ENCODE data around the gene SLC6A1. TPM values are rescaled to one million over a fixed set of nuclear protein-coding genes. Genes with fewer than 3 reads are reported as not detected.

The SLC6A1 gene
- total and polyA plus RNA-seq, 4 donors = 16.0 to 71.9 (median 33.8) TPM

GRCh38 chr3:10997196-10997595 is 4.6 kb downstream of the SLC6A1 start:
- DNase-seq (ENCODE audit: low spot score) = no peak
- H3K27me3 ChIP-seq (ENCODE audit: control insufficient read depth in 4 of 4, insufficient read depth in 4 of 4, low read length in 3 of 4) = no peaks in the 10 kb centered on the region
- H3K9ac ChIP-seq (ENCODE audit: low read depth in 1 of 2, low read length in 2 of 2) = no peak overlapping the region
- H3K4me1 ChIP-seq (ENCODE audit: control insufficient read depth in 4 of 4, insufficient read depth in 4 of 4, low read length in 3 of 4) = peaks cover 12 to 83% (median 80%) of the 10 kb centered on the region in 4 donors
- H3K4me3 ChIP-seq (ENCODE audit: low read depth in 1 of 3, low read length in 3 of 3) = no peak overlapping the region
- peak overlapping the region; percentile 93 to 98 for H3K27ac ChIP-seq (ENCODE audit: low read depth in 1 of 2, low read length in 2 of 2)
- no peaks in the 10 kb centered on the region for H3K9me3 ChIP-seq (ENCODE audit: control insufficient read depth in 4 of 4, low read length in 3 of 4)
- WGBS = 49% methylated on average over 5 of the region's 5 CpGs
- TF ChIP-seq JUND (IDR thresholded peaks at IDR 0.05) (no peak), ZBTB33 (IDR thresholded peaks at IDR 0.05) (no peak)
- no peaks in the 10 kb centered on the region for H3K36me3 ChIP-seq (ENCODE audit: control insufficient read depth in 4 of 4, insufficient read depth in 3 of 4, low read depth in 1 of 4, low read length in 3 of 4)

GRCh38 chr3:10998542-10998941 is 6.0 kb downstream of the SLC6A1 start:
- Histone ChIP-seq H3K9ac (ENCODE audit: low read depth in 1 of 2, low read length in 2 of 2) (peak overlapping the region in 1 of 2 donors; percentile 50), H3K27me3 (ENCODE audit: control insufficient read depth in 4 of 4, insufficient read depth in 4 of 4, low read length in 3 of 4) (no peaks in the 10 kb centered on the region), H3K36me3 (ENCODE audit: control insufficient read depth in 4 of 4, insufficient read depth in 3 of 4, low read depth in 1 of 4, low read length in 3 of 4) (no peaks in the 10 kb centered on the region), H3K27ac (ENCODE audit: low read depth in 1 of 2, low read length in 2 of 2) (peak overlapping the region; percentile 93 to 98), H3K4me3 (ENCODE audit: low read depth in 1 of 3, low read length in 3 of 3) (no peak overlapping the region), H3K9me3 (ENCODE audit: control insufficient read depth in 4 of 4, low read length in 3 of 4) (no peaks in the 10 kb centered on the region), H3K4me1 (ENCODE audit: control insufficient read depth in 4 of 4, insufficient read depth in 4 of 4, low read length in 3 of 4) (peaks cover 12 to 93% (median 86%) of the 10 kb centered on the region in 4 donors)
- DNase-seq (ENCODE audit: low spot score) = peak; percentile 72
- TF ChIP-seq YY1 (IDR thresholded peaks at IDR 0.05) (peak; percentile 90), TAF1 (conservative IDR thresholded peaks at IDR 0.05) (no peak), GABPA (IDR thresholded peaks at IDR 0.05 in 1 of 2, conservative IDR thresholded peaks at IDR 0.05 in 1 of 2) (no peak), HNF4G (IDR thresholded peaks at IDR 0.05) (no peak), FOXA1 (IDR thresholded peaks at IDR 0.05) (peak; percentile 52), EGR1 (IDR thresholded peaks at IDR 0.05; ENCODE audit: low read depth in 2 of 2) (no peak), SP1 (IDR thresholded peaks at IDR 0.05) (peak; percentile 34), RXRA (IDR thresholded peaks at IDR 0.05) (peak; percentile 75 to 94), CTCF (IDR thresholded peaks at IDR 0.05; ENCODE audit: low read depth, low read length, missing input control) (no peak), ATF3 (IDR thresholded peaks at IDR 0.05) (no peak), FOXA2 (IDR thresholded peaks at IDR 0.05) (peak; percentile 69), ZBTB33 (IDR thresholded peaks at IDR 0.05) (no peak), NR2F2 (IDR thresholded peaks at IDR 0.05) (peak; percentile 69), REST (IDR thresholded peaks at IDR 0.05) (peak; percentile 90), RAD21 (IDR thresholded peaks at IDR 0.05) (peak; percentile 29 to 34), JUND (IDR thresholded peaks at IDR 0.05) (peak in 1 of 2 donors; percentile 64), HNF4A (conservative IDR thresholded peaks at IDR 0.05) (peak; percentile 77 to 84)
- TF ChIP-seq, protein P1, sequence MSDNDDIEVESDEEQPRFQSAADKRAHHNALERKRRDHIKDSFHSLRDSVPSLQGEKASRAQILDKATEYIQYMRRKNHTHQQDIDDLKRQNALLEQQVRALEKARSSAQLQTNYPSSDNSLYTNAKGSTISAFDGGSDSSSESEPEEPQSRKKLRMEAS (IDR thresholded peaks at IDR 0.05) = peak; percentile 64

Data from liver (tissue), 9 donors.